Ishikawa (cell line): ENCODE results near the gene RANBP17.

ENCODE experiments used
- CEBPB ChIP-seq: IDR thresholded peaks from 2 replicates; pipeline ENCODE4 v1.6.1; 2012
- CREB1 ChIP-seq: IDR thresholded peaks from 2 replicates; pipeline ENCODE4 v1.6.1; 2012; ENCODE audit warnings: low read depth
- EGR1 ChIP-seq: IDR thresholded peaks from 2 replicates; pipeline ENCODE4 v1.6.1; 2012
- EP300 ChIP-seq: IDR thresholded peaks from 2 replicates; pipeline ENCODE4 v1.6.1; 2012; ENCODE audit warnings: borderline replicate concordance
- FOXM1 ChIP-seq: IDR thresholded peaks from 2 replicates; pipeline ENCODE4 v1.6.1; 2012; ENCODE audit warnings: low read depth, borderline replicate concordance
- NFIC ChIP-seq: IDR thresholded peaks from 2 replicates; pipeline ENCODE4 v1.6.1; 2012
- RAD21 ChIP-seq: IDR thresholded peaks from 2 replicates; pipeline ENCODE4 v1.6.1; 2012; ENCODE audit warnings: low read depth
- REST ChIP-seq: IDR thresholded peaks from 2 replicates; pipeline ENCODE4 v1.6.1; 2012; ENCODE audit warnings: low read depth, mild to moderate bottlenecking
- TAF1 ChIP-seq: IDR thresholded peaks from 2 replicates; pipeline ENCODE4 v1.6.1; 2012; ENCODE audit warnings: low read depth, mild to moderate bottlenecking
- TCF12 ChIP-seq: IDR thresholded peaks from 2 replicates; pipeline ENCODE4 v1.6.1; 2012; ENCODE audit warnings: low read depth
- TEAD4 ChIP-seq: IDR thresholded peaks from 2 replicates; pipeline ENCODE4 v1.6.1; 2012
- YY1 ChIP-seq: IDR thresholded peaks from 2 replicates; pipeline ENCODE4 v1.6.1; 2012; ENCODE audit warnings: low read depth
- ZBTB7A ChIP-seq: IDR thresholded peaks from 2 replicates; pipeline ENCODE4 v1.6.1; 2012; ENCODE audit warnings: low read depth
- TF ChIP-seq, protein P1 (sequence below): IDR thresholded peaks from 2 replicates; pipeline ENCODE4 v1.6.1; 2012
- TF ChIP-seq, protein P2 (sequence below): IDR thresholded peaks from 2 replicates; pipeline ENCODE4 v1.6.1; 2012

The RANBP17 gene

GRCh38 chr5:171128136-171128535 lies 266.3 kb downstream of the RANBP17 start:
- no peak for TF ChIP-seq TEAD4
- TF ChIP-seq NFIC, result no peak
- TF ChIP-seq CREB1, result no peak
- TF ChIP-seq FOXM1, result no peak
- TF ChIP-seq, protein P1, sequence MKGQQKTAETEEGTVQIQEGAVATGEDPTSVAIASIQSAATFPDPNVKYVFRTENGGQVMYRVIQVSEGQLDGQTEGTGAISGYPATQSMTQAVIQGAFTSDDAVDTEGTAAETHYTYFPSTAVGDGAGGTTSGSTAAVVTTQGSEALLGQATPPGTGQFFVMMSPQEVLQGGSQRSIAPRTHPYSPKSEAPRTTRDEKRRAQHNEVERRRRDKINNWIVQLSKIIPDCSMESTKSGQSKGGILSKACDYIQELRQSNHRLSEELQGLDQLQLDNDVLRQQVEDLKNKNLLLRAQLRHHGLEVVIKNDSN, result no peak
- no peak for TF ChIP-seq CEBPB
- TF ChIP-seq TCF12, result no peak
- no peak for TF ChIP-seq EP300
- TF ChIP-seq, protein P2, sequence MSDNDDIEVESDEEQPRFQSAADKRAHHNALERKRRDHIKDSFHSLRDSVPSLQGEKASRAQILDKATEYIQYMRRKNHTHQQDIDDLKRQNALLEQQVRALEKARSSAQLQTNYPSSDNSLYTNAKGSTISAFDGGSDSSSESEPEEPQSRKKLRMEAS, result no peak
- no peak for TF ChIP-seq ZBTB7A
- TF ChIP-seq TAF1, result no peak
- no peak for TF ChIP-seq YY1

GRCh38 chr5:171129308-171129707 lies 267.5 kb downstream of the RANBP17 start:
- no peak for TF ChIP-seq NFIC
- no peak for TF ChIP-seq TCF12
- TF ChIP-seq, protein P2, result no peak
- TF ChIP-seq TEAD4, result no peak
- TF ChIP-seq RAD21, result no peak
- no peak for TF ChIP-seq EGR1
- no peak for TF ChIP-seq REST
- TF ChIP-seq EP300, result no peak
- TF ChIP-seq FOXM1, result no peak
- no peak for TF ChIP-seq CEBPB
- TF ChIP-seq YY1, result no peak
- TF ChIP-seq ZBTB7A, result no peak
- TF ChIP-seq CREB1, result no peak
- TF ChIP-seq, protein P1, result no peak
- no peak for TF ChIP-seq TAF1

GRCh38 chr5:171131497-171131896 lies 269.7 kb downstream of the RANBP17 start:
- TF ChIP-seq RAD21, result no peak
- TF ChIP-seq TEAD4, result no peak
- no peak for TF ChIP-seq FOXM1
- no peak for TF ChIP-seq EP300
- no peak for TF ChIP-seq YY1
- TF ChIP-seq TCF12, result no peak
- TF ChIP-seq, protein P1, result no peak
- TF ChIP-seq ZBTB7A, result no peak
- TF ChIP-seq EGR1, result no peak
- no peak for TF ChIP-seq TAF1
- TF ChIP-seq, protein P2, result no peak
- no peak for TF ChIP-seq CEBPB
- no peak for TF ChIP-seq REST
- no peak for TF ChIP-seq CREB1
- TF ChIP-seq NFIC, result no peak

DNA sequence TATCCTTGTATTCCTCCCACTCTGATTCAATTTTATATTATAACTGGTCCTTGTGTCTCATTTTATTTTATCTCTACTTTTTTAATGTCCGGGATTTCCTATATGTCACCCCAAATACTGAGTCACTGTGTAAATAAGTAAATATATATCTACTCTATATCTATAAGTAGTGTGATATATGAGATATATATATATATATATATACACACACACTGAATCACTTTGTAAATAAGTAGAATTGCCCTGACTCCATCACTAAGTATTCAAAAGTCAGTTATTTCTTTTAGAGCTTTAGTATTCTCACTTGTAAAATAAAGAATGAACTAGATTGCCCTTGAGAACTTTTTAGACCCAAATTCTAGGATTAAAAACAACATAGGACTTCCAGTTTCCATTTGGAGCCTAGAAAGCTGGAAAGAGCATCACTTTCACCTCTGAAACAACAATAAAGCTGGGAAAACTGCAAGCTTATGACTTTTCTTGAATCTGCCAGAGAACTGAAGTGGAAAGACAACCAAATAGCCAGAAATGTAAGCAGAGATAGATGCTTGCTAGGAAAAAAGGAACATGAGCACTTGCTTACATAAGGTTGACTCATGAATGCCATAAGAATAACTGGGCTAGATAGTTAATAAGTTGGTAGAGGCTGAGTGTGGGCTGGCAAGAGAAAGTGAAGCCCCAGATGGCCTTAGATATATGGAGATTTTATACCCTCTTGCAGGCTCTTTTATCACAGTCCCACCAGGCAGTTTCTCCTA lies 276.1 kb downstream of the RANBP17 start:
- TF ChIP-seq EP300, result no peak
- TF ChIP-seq CEBPB, result no peak
- TF ChIP-seq TEAD4, result no peak
- TF ChIP-seq, protein P1, result no peak
- no peak for TF ChIP-seq ZBTB7A
- TF ChIP-seq TCF12, result no peak
- TF ChIP-seq TAF1, result no peak
- TF ChIP-seq RAD21, result no peak
- no peak for TF ChIP-seq CREB1
- no peak for TF ChIP-seq YY1
- no peak for TF ChIP-seq NFIC
- TF ChIP-seq EGR1, result no peak
- TF ChIP-seq, protein P2, result no peak
- no peak for TF ChIP-seq REST
- TF ChIP-seq FOXM1, result no peak
